Activated CD4-positive, alpha-beta T cell treated with anti-CD3 and anti-CD28 coated beads, Interleukin-2, amount 10 ng/mL, durations not matched to agents 7 days and 5 days (primary cell): ENCODE measurements around the gene SORCS2. TPM values are rescaled to one million over a fixed set of nuclear protein-coding genes. Genes with fewer than 3 reads are reported as not detected.

Experiments used
- CTCF ChIA-PET: fragments of 350-600 bp; sonication (Branson Sonifier 250); formaldehyde crosslinking; loops from one replicate; lab custom pipeline; 2021; ENCODE audit warnings: antibody characterized with exemption; lab: Charles Lee
- POLR2A ChIA-PET: fragments of 350-600 bp; sonication (Branson Sonifier 250); formaldehyde crosslinking; loops from one replicate; lab custom pipeline; 2021; ENCODE audit warnings: antibody characterized with exemption; lab: Charles Lee
- DNase-seq: peaks from one replicate; pipeline ENCODE4 v3.0.0-alpha.2; 2020
- H3K27ac Mint-ChIP-seq: one replicate; pipeline ENCODE4 v1.8.0; 2021; ENCODE audit warnings: mild to moderate bottlenecking, moderate library complexity, mixed read lengths
- H3K27me3 Mint-ChIP-seq: one replicate; pipeline ENCODE4 v1.8.0; 2021; ENCODE audit warnings: mixed read lengths
- H3K36me3 Mint-ChIP-seq: one replicate; pipeline ENCODE4 v1.8.0; 2021; ENCODE audit warnings: low read depth, mixed read lengths
- H3K4me1 Mint-ChIP-seq: one replicate; pipeline ENCODE4 v1.8.0; 2021; ENCODE audit warnings: mixed read lengths
- H3K4me3 Mint-ChIP-seq: one replicate; pipeline ENCODE4 v1.8.0; 2021; ENCODE audit warnings: mild to moderate bottlenecking, moderate library complexity, mixed read lengths
- H3K9me3 Mint-ChIP-seq: one replicate; pipeline ENCODE4 v1.8.0; 2021; ENCODE audit warnings: mixed read lengths
- total RNA-seq, 2 experiments: library from RNA; stranded (reverse); gene quantifications; one replicate each; pipeline ENCODE4 v1.2.3, GENCODE V29; 2021

Gene SORCS2
- total RNA-seq, 2 experiments from 2014 or later, result not detected

GRCh38 chr4:7428261-7429068, 236.1 kb downstream of the SORCS2 start:
- POLR2A ChIA-PET, result no interaction called here
- DNase-seq, result no peak
- Mint-ChIP-seq H3K4me3 (no peak overlapping the region), H3K36me3 (no peaks in the 10 kb centered on the region), H3K27me3 (no peaks in the 10 kb centered on the region), H3K9me3 (no peaks in the 10 kb centered on the region), H3K4me1 (no peaks in the 10 kb centered on the region), H3K27ac (peak overlapping the region; percentile 22)
- CTCF ChIA-PET, result no interaction called here

DNA sequence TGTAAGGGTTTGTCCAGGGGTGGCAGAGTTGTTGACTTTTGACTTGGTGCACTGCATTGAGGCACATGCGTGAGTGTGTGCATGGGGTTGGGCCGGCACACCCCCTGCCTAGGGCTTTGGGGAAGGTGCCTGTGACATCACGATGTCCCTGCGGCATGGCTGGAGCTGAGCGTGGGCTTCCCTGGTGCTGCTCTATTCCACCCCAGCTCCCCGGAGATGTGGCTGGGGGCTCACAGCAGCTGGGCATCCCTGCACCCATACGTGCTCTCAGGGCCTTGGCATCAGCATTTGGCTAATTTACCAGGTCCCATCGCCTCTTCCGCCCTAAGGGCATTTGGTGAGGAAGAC, 236.7 kb downstream of the SORCS2 start:
- no peaks in the 10 kb centered on the region for H3K36me3 Mint-ChIP-seq
- no peaks in the 10 kb centered on the region for H3K27me3 Mint-ChIP-seq
- H3K27ac Mint-ChIP-seq, result no peak overlapping the region
- no peak overlapping the region for H3K4me3 Mint-ChIP-seq
- ChIA-PET CTCF (no interaction called here), POLR2A (no interaction called here)
- H3K9me3 Mint-ChIP-seq, result no peaks in the 10 kb centered on the region
- H3K4me1 Mint-ChIP-seq, result no peaks in the 10 kb centered on the region
- no peak for DNase-seq

- Mint-ChIP-seq H3K27ac (no peak overlapping the region), H3K36me3 (no peaks in the 10 kb centered on the region)
- CTCF ChIA-PET, result no interaction called here
These were observed 237.3 kb downstream of the SORCS2 start for GRCh38 chr4:7429601-7430078.

GRCh38 chr4:7430368-7430964, 238.1 kb downstream of the SORCS2 start:
- Mint-ChIP-seq H3K4me3 (no peak overlapping the region), H3K27me3 (no peaks in the 10 kb centered on the region), H3K4me1 (no peaks in the 10 kb centered on the region), H3K36me3 (no peaks in the 10 kb centered on the region), H3K9me3 (no peaks in the 10 kb centered on the region), H3K27ac (no peak overlapping the region)
- no peak for DNase-seq
- ChIA-PET POLR2A (no interaction called here), CTCF (no interaction called here)

More at GRCh38 chr4:7429601-7430078, 237.3 kb downstream of the SORCS2 start:
- H3K27me3 Mint-ChIP-seq, result no peaks in the 10 kb centered on the region
- DNase-seq, result no peak
- no peaks in the 10 kb centered on the region for H3K9me3 Mint-ChIP-seq
- H3K4me3 Mint-ChIP-seq, result no peak overlapping the region
- H3K4me1 Mint-ChIP-seq, result no peaks in the 10 kb centered on the region
- POLR2A ChIA-PET, result no interaction called here

- Mint-ChIP-seq H3K36me3 (no peaks in the 10 kb centered on the region), H3K9me3 (no peaks in the 10 kb centered on the region), H3K27me3 (no peaks in the 10 kb centered on the region), H3K4me3 (no peak overlapping the region), H3K4me1 (no peaks in the 10 kb centered on the region), H3K27ac (no peak overlapping the region)
- POLR2A ChIA-PET, result no interaction called here
- CTCF ChIA-PET, result interaction anchor here (1.3 kb wide), 1 partner anchor 36 kb away, joined by 3 read pairs; no protein-coding TSS in a partner anchor
- DNase-seq, result no peak
These were observed 238.8 kb downstream of the SORCS2 start for GRCh38 chr4:7430965-7431695.

DNA sequence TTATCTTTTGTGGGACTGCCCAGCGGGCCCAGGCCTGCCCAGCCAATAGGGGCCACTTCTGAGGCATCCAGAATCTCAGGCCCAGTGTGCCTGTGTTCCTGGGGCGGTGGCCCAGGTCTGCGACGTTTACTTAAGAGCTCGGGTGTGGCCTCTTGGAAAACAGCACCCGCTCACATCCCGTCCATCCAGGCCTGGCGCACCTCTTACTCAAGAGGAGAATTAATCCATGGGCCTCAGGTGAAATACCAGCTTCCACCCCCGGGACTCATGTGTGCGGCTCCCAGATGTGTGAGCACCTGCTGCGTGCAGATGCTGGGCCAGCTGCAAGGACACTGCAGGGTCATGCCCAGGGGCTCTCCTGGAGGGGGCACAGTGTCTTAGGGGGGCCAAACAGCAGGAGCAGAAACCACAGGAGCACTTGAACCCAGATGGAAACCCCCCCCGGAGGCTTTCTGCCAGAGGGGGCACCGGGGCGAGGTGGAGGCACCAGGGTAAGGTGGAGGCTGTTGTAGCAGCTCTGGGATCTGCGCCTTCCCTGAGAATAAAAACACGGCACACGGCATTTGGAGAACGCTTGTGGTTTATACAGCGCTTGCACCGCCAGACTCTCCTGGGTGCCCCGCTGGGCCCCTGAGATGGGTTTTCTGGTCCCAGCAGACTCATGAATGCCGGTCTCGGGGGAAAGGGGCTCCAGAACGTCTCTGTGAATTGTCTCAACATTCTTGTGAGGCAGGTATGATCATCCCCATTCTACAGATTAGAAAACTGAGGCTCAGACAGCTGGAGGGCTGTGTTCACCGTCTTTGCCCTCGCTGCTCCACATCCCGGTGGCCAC, 239.6 kb downstream of the SORCS2 start:
- ChIA-PET CTCF (interaction anchor here (1.3 kb wide), 1 partner anchor 35 kb away, joined by 3 read pairs; no protein-coding TSS in a partner anchor), POLR2A (no interaction called here)
- no peaks in the 10 kb centered on the region for H3K27me3 Mint-ChIP-seq
- no peak for DNase-seq
- no peaks in the 10 kb centered on the region for H3K4me1 Mint-ChIP-seq
- no peak overlapping the region for H3K4me3 Mint-ChIP-seq
- H3K9me3 Mint-ChIP-seq, result no peaks in the 10 kb centered on the region
- no peak overlapping the region for H3K27ac Mint-ChIP-seq
- H3K36me3 Mint-ChIP-seq, result no peaks in the 10 kb centered on the region

- Mint-ChIP-seq H3K4me1 (no peaks in the 10 kb centered on the region), H3K9me3 (no peaks in the 10 kb centered on the region), H3K27me3 (no peaks in the 10 kb centered on the region), H3K4me3 (no peak overlapping the region), H3K36me3 (no peaks in the 10 kb centered on the region), H3K27ac (no peak overlapping the region)
- POLR2A ChIA-PET, result no interaction called here
- no peak for DNase-seq
- CTCF ChIA-PET, result interaction anchor here (1.3 kb wide), 1 partner anchor 34 kb away, joined by 3 read pairs; no protein-coding TSS in a partner anchor
These were observed 240.4 kb downstream of the SORCS2 start for GRCh38 chr4:7432531-7433375.

GRCh38 chr4:7433376-7434140, 241.2 kb downstream of the SORCS2 start:
- H3K4me3 Mint-ChIP-seq, result no peak overlapping the region
- ChIA-PET POLR2A (no interaction called here), CTCF (no interaction called here)
- no peak overlapping the region for H3K27ac Mint-ChIP-seq
- H3K4me1 Mint-ChIP-seq, result no peaks in the 10 kb centered on the region
- no peaks in the 10 kb centered on the region for H3K27me3 Mint-ChIP-seq
- H3K36me3 Mint-ChIP-seq, result no peaks in the 10 kb centered on the region
- DNase-seq, result no peak
- no peaks in the 10 kb centered on the region for H3K9me3 Mint-ChIP-seq

DNA sequence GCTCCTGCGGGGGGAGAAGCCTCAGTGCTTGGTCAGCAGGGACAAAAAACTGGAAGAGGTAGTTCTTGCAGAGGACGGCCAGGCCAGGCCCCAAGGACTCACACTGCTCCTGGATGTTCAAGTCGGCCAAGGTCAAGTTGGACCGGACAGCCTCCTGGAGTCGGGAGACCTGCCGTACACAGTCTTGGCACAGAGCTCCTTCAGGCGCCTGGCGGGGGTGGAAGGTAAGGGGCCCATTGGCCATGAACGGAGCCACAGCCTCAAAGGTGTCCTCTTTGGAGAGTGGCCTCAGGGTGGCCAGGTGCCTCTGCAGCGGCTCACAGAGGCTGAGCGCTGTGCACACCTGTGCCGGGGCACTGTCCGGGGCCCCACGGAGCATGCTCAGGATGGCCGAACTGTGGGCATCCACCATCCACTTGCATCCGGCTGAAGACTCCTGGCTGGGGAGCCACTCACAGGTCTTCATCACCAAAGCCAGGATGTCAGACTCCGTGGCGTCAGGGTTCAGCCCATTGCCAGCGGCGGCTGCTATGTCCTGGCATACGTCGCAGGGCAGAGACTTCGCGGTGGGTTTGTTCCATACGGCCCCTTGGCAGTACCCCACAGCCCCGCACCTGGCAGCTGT, 241.9 kb downstream of the SORCS2 start:
- Mint-ChIP-seq H3K27ac (no peak overlapping the region), H3K27me3 (no peaks in the 10 kb centered on the region), H3K9me3 (no peaks in the 10 kb centered on the region), H3K36me3 (no peaks in the 10 kb centered on the region), H3K4me1 (no peaks in the 10 kb centered on the region), H3K4me3 (no peak overlapping the region)
- ChIA-PET CTCF (no interaction called here), POLR2A (no interaction called here)
- no peak for DNase-seq

DNA sequence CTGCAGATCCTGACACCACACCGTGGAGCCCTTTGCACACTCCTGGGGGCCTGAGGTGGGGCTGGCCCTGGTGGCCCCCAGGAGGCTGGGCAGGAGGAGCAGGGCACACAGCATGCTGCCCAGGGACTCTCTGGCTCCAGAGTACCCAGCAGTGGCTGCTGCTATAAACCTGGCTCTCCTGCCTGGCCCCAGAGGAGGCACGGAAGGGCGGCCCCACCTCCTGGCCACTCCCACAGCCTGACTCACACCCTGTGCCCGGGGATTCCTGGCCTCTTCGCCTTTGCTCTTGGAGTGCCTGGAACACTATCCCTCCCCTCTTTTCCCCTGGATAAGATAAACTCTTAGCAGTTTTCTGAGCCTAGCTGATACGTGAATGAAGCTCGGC, 242.4 kb downstream of the SORCS2 start, which contains the start of gene PSAPL1:
TSS of gene PSAPL1 (minus strand) at position 165 of the 385 bp plus-strand sequence. CDS start at position 114, 51 bp downstream.
- Mint-ChIP-seq H3K36me3 (no peaks in the 10 kb centered on the region), H3K4me3 (no peak within 1 kb of the TSS), H3K27me3 (no peaks in the 10 kb centered on the region), H3K27ac (no peak within 1 kb of the TSS), H3K4me1 (no peaks in the 10 kb centered on the region), H3K9me3 (no peaks in the 10 kb centered on the region)
- POLR2A ChIA-PET, result no interaction called here
- CTCF ChIA-PET, result no interaction called here
- no peak for DNase-seq

- ChIA-PET CTCF (no interaction called here), POLR2A (no interaction called here)
- Mint-ChIP-seq H3K27ac (no peak overlapping the region), H3K27me3 (no peaks in the 10 kb centered on the region), H3K4me1 (no peaks in the 10 kb centered on the region), H3K9me3 (no peaks in the 10 kb centered on the region), H3K36me3 (no peaks in the 10 kb centered on the region), H3K4me3 (no peak overlapping the region)
- DNase-seq, result no peak
These were observed 243.2 kb downstream of the SORCS2 start for GRCh38 chr4:7435471-7436061.
